LHCN-M2 (cell line): ENCODE data around the gene GLMP. TPM values are rescaled to one million over a fixed set of nuclear protein-coding genes. Genes with fewer than 3 reads are reported as not detected.

ENCODE experiments used
- DNase-seq: peaks from one replicate; pipeline ENCODE4 v3.0.0-alpha.2; 2012; ENCODE audit warnings: low read depth
- total RNA-seq: library from RNA; depleted of rRNA; stranded (reverse); fragments of >200 nt; gene quantifications from 2 replicates; pipeline ENCODE4 v1.2.3, GENCODE V29; 2014

Gene GLMP
- total RNA-seq, 1 experiment from 2014 or later: 42.2 TPM

GRCh38 chr1:156289857-156290256 lies 5.6 kb downstream of the GLMP start:
- no peak for DNase-seq

- DNase-seq: no peak
Measured at GRCh38 chr1:156286061-156286460, 9.4 kb downstream of the GLMP start.

- DNase-seq: no peak
Measured at GRCh38 chr1:156285437-156285836, 10.0 kb downstream of the GLMP start.

GRCh38 chr1:156284757-156285156 lies 10.7 kb downstream of the GLMP start:
- peak; percentile 46 for DNase-seq

GRCh38 chr1:156284112-156284511 lies 11.4 kb downstream of the GLMP start, which contains the start of gene TMEM79:
Gene TMEM79, plus strand, starts transcription at chr1:156284325. Its CDS starts 902 bp downstream, at chr1:156285227.
- no peak for DNase-seq

GRCh38 chr1:156283521-156283920 lies 12.0 kb downstream of the GLMP start:
- no peak for DNase-seq

GRCh38 chr1:156282479-156283222 lies 12.8 kb downstream of the GLMP start, which contains the start of gene SMG5:
Gene SMG5, minus strand, starts transcription at chr1:156282825. Its CDS starts 145 bp downstream, at chr1:156282680.
- peak; percentile 99 for DNase-seq

- DNase-seq: peak; percentile 22
Measured at GRCh38 chr1:156281693-156282478, 13.6 kb downstream of the GLMP start.

GRCh38 chr1:156281281-156281680 lies 14.2 kb downstream of the GLMP start:
- peak; percentile 73 for DNase-seq

GRCh38 chr1:156279837-156280236 lies 15.6 kb downstream of the GLMP start:
- DNase-seq: no peak

GRCh38 chr1:156276966-156277381 lies 18.5 kb downstream of the GLMP start:
- no peak for DNase-seq

GRCh38 chr1:156276532-156276931 lies 18.9 kb downstream of the GLMP start:
- no peak for DNase-seq

- no peak for DNase-seq
Measured at GRCh38 chr1:156270314-156270713, 25.2 kb downstream of the GLMP start.

- DNase-seq: no peak
Measured at GRCh38 chr1:156268336-156268735, 27.1 kb downstream of the GLMP start.

- DNase-seq: no peak
Measured at GRCh38 chr1:156266051-156266450, 29.4 kb downstream of the GLMP start.

- DNase-seq: no peak
Measured at GRCh38 chr1:156263288-156263655, 32.2 kb downstream of the GLMP start.

GRCh38 chr1:156262461-156263287 lies 32.8 kb downstream of the GLMP start:
- DNase-seq: peak; percentile 86

- DNase-seq: peak; percentile 76
Measured at GRCh38 chr1:156260896-156261295, 34.6 kb downstream of the GLMP start.

GRCh38 chr1:156259805-156260204 lies 35.7 kb downstream of the GLMP start:
- DNase-seq: no peak

GRCh38 chr1:156258859-156259258 lies 36.6 kb downstream of the GLMP start:
- no peak for DNase-seq

GRCh38 chr1:156257711-156258110 lies 37.8 kb downstream of the GLMP start:
- no peak for DNase-seq

- DNase-seq: no peak
Measured at GRCh38 chr1:156253634-156254033, 41.8 kb downstream of the GLMP start.
